K562 treated with DMSO at 1 percent for 12 hours (cell line): ENCODE results near the gene IGF1R. TPM values are rescaled to one million over a fixed set of nuclear protein-coding genes. Genes with fewer than 3 reads are reported as not detected.

Source experiments
- total RNA-seq: library from RNA; unstranded; fragments of 300-600 nt; gene quantifications from 2 replicates; pipeline ENCODE4 v1.2.3, GENCODE V29; 2022; ENCODE audit not compliant: insufficient read depth

The IGF1R gene
- 0.39 and 4.3 TPM in 2 replicates for total RNA-seq

DNA sequence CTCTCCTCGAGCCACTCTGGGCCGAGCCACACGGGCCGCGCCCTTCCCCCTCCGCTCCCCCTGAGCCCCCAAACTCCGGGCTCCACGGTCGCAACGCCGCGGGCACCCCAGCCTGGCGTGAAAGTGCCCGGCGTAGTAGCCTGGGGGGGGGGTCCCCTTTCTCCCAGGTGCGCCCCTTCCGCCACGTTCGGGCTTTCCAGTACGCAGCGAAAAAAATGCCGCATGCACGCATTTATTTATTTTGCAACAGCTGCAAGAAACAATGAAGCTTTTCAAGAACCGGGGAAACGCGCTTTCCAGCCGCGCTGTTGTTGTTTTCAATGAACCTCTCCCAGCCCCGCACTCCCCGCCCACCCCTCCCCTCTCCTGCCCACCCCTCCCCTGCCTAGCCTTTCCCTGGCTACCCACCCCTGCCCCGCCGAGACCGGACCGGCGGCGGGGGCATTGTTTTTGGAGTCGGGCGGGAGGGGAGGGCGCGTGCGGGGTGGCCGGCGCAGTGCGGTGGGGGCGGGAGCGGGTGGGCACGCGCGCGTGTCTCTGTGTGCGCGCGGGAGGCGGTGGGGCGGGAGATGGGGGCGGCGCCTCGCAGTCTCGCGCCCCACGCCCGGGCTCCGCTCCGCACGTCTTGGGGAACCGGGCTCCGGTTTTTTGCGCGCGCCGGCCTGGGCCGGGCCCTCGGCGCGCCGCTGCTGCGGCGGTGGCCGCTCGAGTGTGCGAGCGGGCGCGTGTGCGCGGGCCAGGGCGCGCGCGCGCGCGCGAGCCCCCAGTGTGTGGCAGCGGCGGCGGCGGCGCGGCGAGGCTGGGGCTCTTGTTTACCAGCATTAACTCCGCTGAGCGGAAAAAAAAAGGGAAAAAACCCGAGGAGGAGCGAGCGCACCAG is at the start of gene IGF1R:
Gene IGF1R, plus strand, starts transcription at position 766 of the 880 bp plus-strand sequence. CDS start 1,043 bp downstream, outside the sequence.

